Caco-2 (cell line): ENCODE results near the gene GNG7. TPM values are rescaled to one million over a fixed set of nuclear protein-coding genes. Genes with fewer than 3 reads are reported as not detected.

Source experiments
- BruUV-seq: library from RNA; stranded (reverse); fragments of 400-500 nt; replicated peaks from 2 replicates; lab custom pipeline; 2021; lab: Mats Ljungman, UMichigan
- CTCF ChIA-PET: fragments of 300-600 bp; sonication (Branson Sonifier 250); formaldehyde crosslinking; loops from one replicate; lab custom pipeline; 2022; ENCODE audit warnings: antibody characterized with exemption; lab: Charles Lee
- POLR2A ChIA-PET: fragments of 300-600 bp; sonication (Branson Sonifier 250); formaldehyde crosslinking; loops from one replicate; lab custom pipeline; 2022; ENCODE audit warnings: antibody characterized with exemption; lab: Charles Lee
- DNase-seq, 2 experiments: peaks; one replicate each; pipeline versions ENCODE4 v3.0.0 to v3.0.0-alpha.2; 2020 to 2022
- H3K27me3 ChIP-seq: replicated peaks from 2 replicates; pipeline ENCODE4 v1.6.0; 2011; ENCODE audit warnings: low read length; ENCODE audit not compliant: control insufficient read depth, insufficient read depth
- H3K36me3 ChIP-seq: 2 replicates; pipeline ENCODE4 v1.5.1; 2011; ENCODE audit warnings: low read length; ENCODE audit not compliant: control insufficient read depth, insufficient read depth
- H3K4me1 ChIP-seq: fragments of 250-450 bp; sonication (Bioruptor Pico); 2 replicates; pipeline ENCODE4 v1.5.1; 2020; ENCODE audit warnings: mild to moderate bottlenecking
- H3K4me3 ChIP-seq: 2 replicates; pipeline ENCODE4 v1.5.1; 2011; ENCODE audit warnings: low read depth, mild to moderate bottlenecking, control low read depth, low read length
- H3K9me3 ChIP-seq: fragments of 250-450 bp; sonication (Bioruptor Pico); 2 replicates; pipeline ENCODE4 v1.5.1; 2020; ENCODE audit warnings: mild to moderate bottlenecking, moderate library complexity
- H3K27ac Mint-ChIP-seq: one replicate; pipeline ENCODE4 v1.8.0; 2022; ENCODE audit warnings: mixed read lengths; ENCODE audit not compliant: unreplicated experiment
- H3K27me3 Mint-ChIP-seq: one replicate; pipeline ENCODE4 v1.8.0; 2022; ENCODE audit warnings: mixed read lengths; ENCODE audit not compliant: insufficient read depth, unreplicated experiment
- H3K36me3 Mint-ChIP-seq: one replicate; pipeline ENCODE4 v1.8.0; 2022; ENCODE audit warnings: mild to moderate bottlenecking, mixed read lengths; ENCODE audit not compliant: insufficient read depth, unreplicated experiment
- H3K4me1 Mint-ChIP-seq: one replicate; pipeline ENCODE4 v1.8.0; 2022; ENCODE audit warnings: low read depth, mixed read lengths; ENCODE audit not compliant: unreplicated experiment
- H3K4me3 Mint-ChIP-seq: one replicate; pipeline ENCODE4 v1.8.0; 2022; ENCODE audit warnings: mild to moderate bottlenecking, moderate library complexity, mixed read lengths; ENCODE audit not compliant: unreplicated experiment
- H3K9me3 Mint-ChIP-seq: one replicate; pipeline ENCODE4 v1.8.0; 2022; ENCODE audit warnings: mixed read lengths; ENCODE audit not compliant: unreplicated experiment
- CTCF ChIP-seq, 2 experiments: fragments of 200-600 bp in 1 of 2; IDR thresholded peaks; 1 replicate in 1 of 2; 2 replicates in 1 of 2; pipeline versions ENCODE4 v1.5.1 to v1.8.0; 2011 to 2022; ENCODE audit warnings: antibody characterized with exemption in 1 of 2, control low read depth in 1 of 2, inconsistent platforms in 1 of 2, low read depth in 1 of 2, low read length in 1 of 2, mild to moderate bottlenecking in 1 of 2, moderate library complexity in 1 of 2; ENCODE audit not compliant: insufficient read depth in 1 of 2, severe bottlenecking in 1 of 2, unreplicated experiment in 1 of 2
- intact Hi-C: fragments of 100-400 bp; cut with micrococcal nuclease; formaldehyde crosslinking; loops from one replicate; pipeline ENCODE4 v1.10.0; 2022; ENCODE audit not compliant: unreplicated experiment
- total RNA-seq: library from RNA; stranded (reverse); gene quantifications from 2 replicates; pipeline ENCODE4 v1.2.3, GENCODE V29; 2022

The GNG7 gene
- total RNA-seq, 1 experiment from 2014 or later = 0.43 TPM

GRCh38 chr19:2650515-2650914 is 52.0 kb downstream of the GNG7 start:
- POLR2A ChIA-PET = no interaction called here

DNA sequence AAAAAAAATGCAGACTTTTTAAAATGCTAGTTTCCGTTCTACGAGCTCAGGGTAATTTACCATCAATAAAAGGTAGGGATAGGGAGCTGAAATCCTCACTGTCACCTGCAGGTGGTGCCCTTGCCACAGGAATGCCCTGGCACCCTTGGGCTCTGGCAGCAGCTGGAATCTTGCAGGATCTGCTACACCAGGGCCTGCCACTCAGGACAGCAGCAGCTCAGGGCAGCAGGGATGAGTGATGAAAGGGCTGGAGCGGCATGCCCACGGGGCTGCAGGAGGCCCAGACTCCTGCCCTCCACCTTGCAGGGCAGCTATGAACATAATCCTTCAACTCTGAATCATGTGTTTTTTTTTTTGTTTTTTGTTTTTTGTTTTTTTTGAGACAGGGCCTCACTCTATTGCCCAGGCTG is 54.0 kb downstream of the GNG7 start:
- POLR2A ChIA-PET = interaction anchor here (0.6 kb wide), 1 partner anchor 240 kb away, joined by 4 read pairs; no protein-coding TSS in a partner anchor
- Histone ChIP-seq H3K4me3 (no peak overlapping the region), H3K27me3 (no peaks in the 10 kb centered on the region), H3K36me3 (no peaks in the 10 kb centered on the region), H3K9me3 (no peaks in the 10 kb centered on the region), H3K4me1 (no peaks in the 10 kb centered on the region)
- Mint-ChIP-seq H3K27me3 (peaks cover 12% of the 10 kb centered on the region), H3K4me1 (no peaks in the 10 kb centered on the region), H3K36me3 (no peaks in the 10 kb centered on the region), H3K9me3 (no peaks in the 10 kb centered on the region), H3K27ac (no peak overlapping the region), H3K4me3 (no peak overlapping the region)
- DNase-seq = peak; percentile 72 to 83
- intact Hi-C loops = loop anchor here (1.0 kb wide), 1 partner anchor 101 kb away; no protein-coding TSS in a partner anchor
- TF ChIP-seq CTCF (IDR thresholded peaks at IDR 0.05; ENCODE audit: insufficient read depth in 1 of 2, low read depth in 1 of 2, low read length in 1 of 2, severe bottlenecking in 1 of 2, unreplicated experiment in 1 of 2) = peak; percentile 66 to 83
- CTCF ChIA-PET = interaction anchor here (0.6 to 1.7 kb wide), 24 partner anchors 10 to 387 kb away, joined by 3 to 18 read pairs (median 4); partner anchors contain the start of genes SGTA and ZNF57
- no TSS peak for BruUV-seq

More at GRCh38 chr19:2650515-2650914, 52.0 kb downstream of the GNG7 start:
- Mint-ChIP-seq H3K4me3 (no peak overlapping the region), H3K9me3 (no peaks in the 10 kb centered on the region), H3K27me3 (peaks cover 12% of the 10 kb centered on the region), H3K4me1 (no peaks in the 10 kb centered on the region), H3K27ac (no peak overlapping the region), H3K36me3 (peaks cover under 1% of the 10 kb centered on the region)
- no peaks in the 10 kb centered on the region for H3K4me1 ChIP-seq
- intact Hi-C loops = no loop called here
- no peaks in the 10 kb centered on the region for H3K36me3 ChIP-seq
- no TSS peak for BruUV-seq
- CTCF ChIA-PET = interaction anchor here (0.6 kb wide), 1 partner anchor 11 kb away, joined by 4 read pairs; no protein-coding TSS in a partner anchor
- no peak overlapping the region for H3K4me3 ChIP-seq
- TF ChIP-seq CTCF (IDR thresholded peaks at IDR 0.05; ENCODE audit: insufficient read depth in 1 of 2, low read depth in 1 of 2, low read length in 1 of 2, severe bottlenecking in 1 of 2, unreplicated experiment in 1 of 2) = no peak
- no peaks in the 10 kb centered on the region for H3K27me3 ChIP-seq
- H3K9me3 ChIP-seq = no peaks in the 10 kb centered on the region
- no peak for DNase-seq

DNA sequence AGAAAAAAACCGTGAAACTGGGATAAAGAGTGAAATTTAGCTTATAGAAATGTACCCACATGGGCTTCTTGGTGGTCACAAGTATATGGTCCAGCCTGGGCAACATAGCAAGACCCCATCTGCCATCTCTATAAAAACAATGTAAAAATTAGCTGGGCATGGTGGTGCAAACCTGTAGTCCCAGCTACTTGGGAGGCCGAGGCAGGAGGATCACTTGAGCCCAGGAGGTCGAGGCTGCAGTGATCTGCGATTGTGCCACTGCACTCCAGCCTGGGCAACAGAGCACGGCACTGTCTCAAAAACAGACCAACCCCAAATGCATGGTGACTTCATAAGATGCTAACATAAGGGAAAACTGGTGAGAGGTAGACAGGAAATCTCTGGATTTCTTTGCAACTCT is 54.4 kb downstream of the GNG7 start:
- no peaks in the 10 kb centered on the region for H3K4me1 ChIP-seq
- no peak overlapping the region for H3K4me3 ChIP-seq
- Mint-ChIP-seq H3K27me3 (peaks cover 12% of the 10 kb centered on the region), H3K4me3 (no peak overlapping the region), H3K9me3 (no peaks in the 10 kb centered on the region), H3K36me3 (no peaks in the 10 kb centered on the region), H3K4me1 (no peaks in the 10 kb centered on the region), H3K27ac (no peak overlapping the region)
- no peaks in the 10 kb centered on the region for H3K36me3 ChIP-seq
- CTCF ChIA-PET = interaction anchor here (0.6 to 1.7 kb wide), 25 partner anchors 10 to 388 kb away, joined by 3 to 18 read pairs (median 4); partner anchors contain the start of genes SGTA and ZNF57
- BruUV-seq = no TSS peak
- TF ChIP-seq CTCF (IDR thresholded peaks at IDR 0.05; ENCODE audit: insufficient read depth in 1 of 2, low read depth in 1 of 2, low read length in 1 of 2, severe bottlenecking in 1 of 2, unreplicated experiment in 1 of 2) = no peak
- POLR2A ChIA-PET = interaction anchor here (0.6 kb wide), 1 partner anchor 241 kb away, joined by 4 read pairs; no protein-coding TSS in a partner anchor
- intact Hi-C loops = loop anchor here (1.0 kb wide), 1 partner anchor 101 kb away; no protein-coding TSS in a partner anchor
- no peaks in the 10 kb centered on the region for H3K27me3 ChIP-seq
- DNase-seq = no peak
- H3K9me3 ChIP-seq = no peaks in the 10 kb centered on the region
